Duodenal mucosa (tissue), 2 donors: ENCODE measurements around the gene PDSS2.

Experiments
- H3K27ac ChIP-seq: one replicate; pipeline ENCODE4 v1.7.0; 2013; ENCODE audit warnings: low read depth, low read length
- H3K27me3 ChIP-seq, 2 donors: one replicate each; pipeline ENCODE4 v1.7.0; 2013; ENCODE audit warnings: low read length in 2 of 2, control low read depth in 1 of 2; ENCODE audit not compliant: insufficient read depth in 2 of 2, control insufficient read depth in 1 of 2
- H3K36me3 ChIP-seq, 2 donors: one replicate each; pipeline ENCODE4 v1.7.0; 2013; ENCODE audit warnings: low read length in 2 of 2, control low read depth in 1 of 2; ENCODE audit not compliant: insufficient read depth in 2 of 2, control insufficient read depth in 1 of 2
- H3K4me1 ChIP-seq, 2 donors: one replicate each; pipeline ENCODE4 v1.7.0; 2013; ENCODE audit warnings: low read length in 2 of 2, control low read depth in 1 of 2; ENCODE audit not compliant: insufficient read depth in 2 of 2, control insufficient read depth in 1 of 2
- H3K4me3 ChIP-seq, 2 donors: one replicate each; pipeline ENCODE4 v1.7.0; 2013; ENCODE audit warnings: low read length in 2 of 2, low read depth in 1 of 2
- H3K9ac ChIP-seq, 2 donors: one replicate each; pipeline ENCODE4 v1.7.0; 2013; ENCODE audit warnings: low read length in 2 of 2, low read depth in 1 of 2
- H3K9me3 ChIP-seq, 2 donors: one replicate each; pipeline ENCODE4 v1.7.0; 2013; ENCODE audit warnings: low read length in 2 of 2, control low read depth in 1 of 2; ENCODE audit not compliant: control insufficient read depth in 1 of 2

PDSS2 gene

GRCh38 chr6:107399935-107400334 lies 59.4 kb downstream of the PDSS2 start:
- H3K9me3 ChIP-seq, result peaks cover 12 to 18% of the 10 kb centered on the region in 2 donors
- no peak overlapping the region for H3K27ac ChIP-seq
- H3K36me3 ChIP-seq, result no peaks in the 10 kb centered on the region
- H3K4me1 ChIP-seq, result no peaks in the 10 kb centered on the region
- no peaks in the 10 kb centered on the region for H3K27me3 ChIP-seq
- H3K4me3 ChIP-seq, result no peak overlapping the region
- H3K9ac ChIP-seq, result no peak overlapping the region

- Histone ChIP-seq H3K4me3 (no peak overlapping the region), H3K9ac (no peak overlapping the region), H3K9me3 (peaks cover 10 to 24% of the 10 kb centered on the region in 2 donors)
Measured at GRCh38 chr6:107398001-107398400, 61.4 kb downstream of the PDSS2 start.

GRCh38 chr6:107396211-107396610 lies 63.2 kb downstream of the PDSS2 start:
- Histone ChIP-seq H3K4me3 (no peak overlapping the region), H3K9ac (no peak overlapping the region), H3K4me1 (no peaks in the 10 kb centered on the region), H3K9me3 (peaks cover 10 to 15% of the 10 kb centered on the region in 2 donors), H3K36me3 (peaks cover 0 to 2% of the 10 kb centered on the region in 2 donors), H3K27ac (no peak overlapping the region), H3K27me3 (no peaks in the 10 kb centered on the region)

More at GRCh38 chr6:107398001-107398400, 61.4 kb downstream of the PDSS2 start:
- H3K27me3 ChIP-seq, result no peaks in the 10 kb centered on the region
- H3K36me3 ChIP-seq, result peaks cover 0 to 2% of the 10 kb centered on the region in 2 donors
- no peaks in the 10 kb centered on the region for H3K4me1 ChIP-seq
- no peak overlapping the region for H3K27ac ChIP-seq

GRCh38 chr6:107392069-107392468 lies 67.3 kb downstream of the PDSS2 start:
- no peak overlapping the region for H3K27ac ChIP-seq
- no peak overlapping the region for H3K4me3 ChIP-seq
- H3K9ac ChIP-seq, result no peak overlapping the region
- H3K36me3 ChIP-seq, result peaks cover 0 to 2% of the 10 kb centered on the region in 2 donors
- peaks cover 8 to 15% of the 10 kb centered on the region in 2 donors for H3K9me3 ChIP-seq
- H3K27me3 ChIP-seq, result no peaks in the 10 kb centered on the region
- no peaks in the 10 kb centered on the region for H3K4me1 ChIP-seq

GRCh38 chr6:107390685-107391435 lies 68.5 kb downstream of the PDSS2 start:
- H3K4me1 ChIP-seq, result peaks cover 0 to 5% of the 10 kb centered on the region in 2 donors
- no peaks in the 10 kb centered on the region for H3K27me3 ChIP-seq
- H3K27ac ChIP-seq, result no peak overlapping the region
- peaks cover 0 to 2% of the 10 kb centered on the region in 2 donors for H3K36me3 ChIP-seq
- peaks cover 8 to 15% of the 10 kb centered on the region in 2 donors for H3K9me3 ChIP-seq
- H3K4me3 ChIP-seq, result no peak overlapping the region
- no peak overlapping the region for H3K9ac ChIP-seq

- H3K9me3 ChIP-seq, result peaks cover 8 to 13% of the 10 kb centered on the region in 2 donors
- peaks cover 0 to 5% of the 10 kb centered on the region in 2 donors for H3K4me1 ChIP-seq
- no peak overlapping the region for H3K9ac ChIP-seq
- H3K27ac ChIP-seq, result no peak overlapping the region
- no peak overlapping the region for H3K4me3 ChIP-seq
- H3K27me3 ChIP-seq, result no peaks in the 10 kb centered on the region
- peaks cover 0 to 2% of the 10 kb centered on the region in 2 donors for H3K36me3 ChIP-seq
Measured at GRCh38 chr6:107390056-107390455, 69.3 kb downstream of the PDSS2 start.

GRCh38 chr6:107386904-107387303 lies 72.5 kb downstream of the PDSS2 start:
- Histone ChIP-seq H3K4me3 (no peak overlapping the region), H3K36me3 (no peaks in the 10 kb centered on the region), H3K4me1 (peaks cover 0 to 5% of the 10 kb centered on the region in 2 donors), H3K9me3 (no peaks in the 10 kb centered on the region), H3K9ac (no peak overlapping the region), H3K27me3 (no peaks in the 10 kb centered on the region), H3K27ac (no peak overlapping the region)

GRCh38 chr6:107386340-107386739 lies 73.0 kb downstream of the PDSS2 start:
- Histone ChIP-seq H3K9me3 (no peaks in the 10 kb centered on the region), H3K27ac (no peak overlapping the region), H3K27me3 (no peaks in the 10 kb centered on the region), H3K4me1 (peaks cover 0 to 5% of the 10 kb centered on the region in 2 donors), H3K36me3 (no peaks in the 10 kb centered on the region), H3K9ac (no peak overlapping the region), H3K4me3 (no peak overlapping the region)

GRCh38 chr6:107383705-107384104 lies 75.7 kb downstream of the PDSS2 start:
- no peaks in the 10 kb centered on the region for H3K36me3 ChIP-seq

GRCh38 chr6:107374264-107374663 lies 85.1 kb downstream of the PDSS2 start:
- no peak overlapping the region for H3K9ac ChIP-seq
- H3K36me3 ChIP-seq, result no peaks in the 10 kb centered on the region
- H3K4me3 ChIP-seq, result no peak overlapping the region
- H3K27me3 ChIP-seq, result no peaks in the 10 kb centered on the region
- no peaks in the 10 kb centered on the region for H3K9me3 ChIP-seq
- H3K4me1 ChIP-seq, result no peaks in the 10 kb centered on the region
- no peak overlapping the region for H3K27ac ChIP-seq

More at GRCh38 chr6:107383705-107384104, 75.7 kb downstream of the PDSS2 start:
- no peak overlapping the region for H3K4me3 ChIP-seq
- H3K27ac ChIP-seq, result no peak overlapping the region
- no peak overlapping the region for H3K9ac ChIP-seq
- no peaks in the 10 kb centered on the region for H3K27me3 ChIP-seq
- peaks cover 0 to 5% of the 10 kb centered on the region in 2 donors for H3K4me1 ChIP-seq
- H3K9me3 ChIP-seq, result no peaks in the 10 kb centered on the region
